ENCODE results near the gene MAN1B1. TPM values are rescaled to one million over a fixed set of nuclear protein-coding genes. Genes with fewer than 3 reads are reported as not detected.
A peak's percentile ranks its signal among the peaks of the same experiment; 100 is the strongest.

Gene MAN1B1
- total and polyA plus RNA-seq, 4 experiments from 2014 or later, result 35.4 to 71.0 (median 50.4) TPM

- Histone ChIP-seq H3K9me3 (ENCODE audit: control insufficient read depth in 1 of 2, low read length in 2 of 2) (no peaks in the 10 kb centered on the region), H3K4me3 (ENCODE audit: low read length in 2 of 2) (no peak overlapping the region), H3K36me3 (ENCODE audit: insufficient read depth, low read length) (no peaks in the 10 kb centered on the region), H3K27ac (ENCODE audit: low read depth, low read length) (no peak overlapping the region), H3K27me3 (ENCODE audit: insufficient read depth, low read length) (peaks cover 34% of the 10 kb centered on the region), H3K4me1 (ENCODE audit: insufficient read depth, low read length) (no peaks in the 10 kb centered on the region)
- H3K4me3 Mint-ChIP-seq, result no peak overlapping the region
- POLR2A ChIA-PET (ENCODE audit: partially characterized antibody), result no interaction called here
- no peaks in the 10 kb centered on the region for H3K36me3 Mint-ChIP-seq
- no peak for DNase-seq
- intact Hi-C loops (cut with micrococcal nuclease), result no loop called here
- peak overlapping the region in 1 of 7 donors; percentile 79 for H3K27ac Mint-ChIP-seq
- H3K9me3 Mint-ChIP-seq, result peaks cover 0 to 5% (median 0%) of the 10 kb centered on the region in 8 donors
- H3K27me3 Mint-ChIP-seq, result peaks cover 38 to 39% of the 10 kb centered on the region in 2 donors
- CTCF ChIA-PET (ENCODE audit: partially characterized antibody), result no interaction called here
- peaks cover 0 to 8% (median 4%) of the 10 kb centered on the region in 4 donors for H3K4me1 Mint-ChIP-seq
Observed at GRCh38 chr9:137141976-137142936, 55.5 kb downstream of the MAN1B1 start.

- Histone ChIP-seq H3K4me3 (ENCODE audit: low read length in 2 of 2) (no peak overlapping the region), H3K27ac (ENCODE audit: low read depth, low read length) (no peak overlapping the region), H3K9me3 (ENCODE audit: control insufficient read depth in 1 of 2, low read length in 2 of 2) (no peaks in the 10 kb centered on the region), H3K36me3 (ENCODE audit: insufficient read depth, low read length) (no peaks in the 10 kb centered on the region), H3K27me3 (ENCODE audit: insufficient read depth, low read length) (peaks cover 25% of the 10 kb centered on the region), H3K4me1 (ENCODE audit: insufficient read depth, low read length) (no peaks in the 10 kb centered on the region)
- peaks cover 0 to 9% (median 4%) of the 10 kb centered on the region in 4 donors for H3K4me1 Mint-ChIP-seq
- DNase-seq, result no peak
- peaks cover 30 to 31% of the 10 kb centered on the region in 2 donors for H3K27me3 Mint-ChIP-seq
- CTCF ChIA-PET (ENCODE audit: partially characterized antibody), result no interaction called here
- peaks cover 0 to 2% (median 0%) of the 10 kb centered on the region in 8 donors for H3K9me3 Mint-ChIP-seq
- intact Hi-C loops (cut with micrococcal nuclease), result no loop called here
- H3K36me3 Mint-ChIP-seq, result no peaks in the 10 kb centered on the region
- H3K4me3 Mint-ChIP-seq, result no peak overlapping the region
- no peak overlapping the region for H3K27ac Mint-ChIP-seq
- POLR2A ChIA-PET (ENCODE audit: partially characterized antibody), result interaction anchor here (0.7 kb wide), 1 partner anchor 12 kb away, joined by 3 read pairs; no protein-coding TSS in a partner anchor
Observed at GRCh38 chr9:137143459-137143858, 56.7 kb downstream of the MAN1B1 start.

- peaks cover 0 to 5% (median under 1%) of the 10 kb centered on the region in 4 donors for H3K4me1 Mint-ChIP-seq
- peak in 1 of 5 donors; percentile 18 for DNase-seq
- H3K4me3 Mint-ChIP-seq, result no peak overlapping the region
- intact Hi-C loops (cut with micrococcal nuclease), result no loop called here
- peaks cover 17 to 18% of the 10 kb centered on the region in 2 donors for H3K27me3 Mint-ChIP-seq
- Histone ChIP-seq H3K4me3 (ENCODE audit: low read length in 2 of 2) (no peak overlapping the region), H3K27me3 (ENCODE audit: insufficient read depth, low read length) (peaks cover 4% of the 10 kb centered on the region), H3K9me3 (ENCODE audit: control insufficient read depth in 1 of 2, low read length in 2 of 2) (no peaks in the 10 kb centered on the region), H3K27ac (ENCODE audit: low read depth, low read length) (no peak overlapping the region), H3K36me3 (ENCODE audit: insufficient read depth, low read length) (no peaks in the 10 kb centered on the region), H3K4me1 (ENCODE audit: insufficient read depth, low read length) (no peaks in the 10 kb centered on the region)
- POLR2A ChIA-PET (ENCODE audit: partially characterized antibody), result no interaction called here
- CTCF ChIA-PET (ENCODE audit: partially characterized antibody), result no interaction called here
- no peak overlapping the region for H3K27ac Mint-ChIP-seq
- H3K9me3 Mint-ChIP-seq, result peaks cover 0 to 2% (median 0%) of the 10 kb centered on the region in 8 donors
- H3K36me3 Mint-ChIP-seq, result no peaks in the 10 kb centered on the region
Observed at GRCh38 chr9:137145731-137146526, 59.1 kb downstream of the MAN1B1 start.

- Mint-ChIP-seq H3K4me1 (peaks cover 0 to 8% (median under 1%) of the 10 kb centered on the region in 4 donors), H3K27me3 (peaks cover 15 to 16% of the 10 kb centered on the region in 2 donors), H3K27ac (no peak overlapping the region), H3K4me3 (no peak overlapping the region), H3K9me3 (peaks cover 0 to 2% (median 0%) of the 10 kb centered on the region in 8 donors), H3K36me3 (no peaks in the 10 kb centered on the region)
- no peak overlapping the region for H3K27ac ChIP-seq (ENCODE audit: low read depth, low read length)
- DNase-seq, result no peak
- intact Hi-C loops (cut with micrococcal nuclease), result no loop called here
- no peaks in the 10 kb centered on the region for H3K27me3 ChIP-seq (ENCODE audit: insufficient read depth, low read length)
- H3K9me3 ChIP-seq (ENCODE audit: control insufficient read depth in 1 of 2, low read length in 2 of 2), result no peaks in the 10 kb centered on the region
- no peaks in the 10 kb centered on the region for H3K36me3 ChIP-seq (ENCODE audit: insufficient read depth, low read length)
- no peaks in the 10 kb centered on the region for H3K4me1 ChIP-seq (ENCODE audit: insufficient read depth, low read length)
- ChIA-PET CTCF (ENCODE audit: partially characterized antibody) (no interaction called here), POLR2A (ENCODE audit: partially characterized antibody) (no interaction called here)
- no peak overlapping the region for H3K4me3 ChIP-seq (ENCODE audit: low read length in 2 of 2)
Observed at GRCh38 chr9:137146527-137146918, 59.7 kb downstream of the MAN1B1 start.

GRCh38 chr9:137147091-137147792 lies 60.5 kb downstream of the MAN1B1 start:
- H3K4me1 Mint-ChIP-seq, result peaks cover 0 to 8% (median 0%) of the 10 kb centered on the region in 4 donors
- Histone ChIP-seq H3K4me1 (ENCODE audit: insufficient read depth, low read length) (no peaks in the 10 kb centered on the region), H3K4me3 (ENCODE audit: low read length in 2 of 2) (no peak overlapping the region), H3K36me3 (ENCODE audit: insufficient read depth, low read length) (no peaks in the 10 kb centered on the region), H3K27me3 (ENCODE audit: insufficient read depth, low read length) (no peaks in the 10 kb centered on the region), H3K27ac (ENCODE audit: low read depth, low read length) (no peak overlapping the region), H3K9me3 (ENCODE audit: control insufficient read depth in 1 of 2, low read length in 2 of 2) (no peaks in the 10 kb centered on the region)
- intact Hi-C loops (cut with micrococcal nuclease), result no loop called here
- H3K4me3 Mint-ChIP-seq, result no peak overlapping the region
- H3K27me3 Mint-ChIP-seq, result peaks cover 9 to 11% of the 10 kb centered on the region in 2 donors
- peaks cover 0 to under 1% (median 0%) of the 10 kb centered on the region in 8 donors for H3K9me3 Mint-ChIP-seq
- POLR2A ChIA-PET (ENCODE audit: partially characterized antibody), result no interaction called here
- no peaks in the 10 kb centered on the region for H3K36me3 Mint-ChIP-seq
- no peak overlapping the region for H3K27ac Mint-ChIP-seq
- CTCF ChIA-PET (ENCODE audit: partially characterized antibody), result no interaction called here
- peak in 1 of 5 donors; percentile 24 for DNase-seq

- H3K27ac Mint-ChIP-seq, result no peak overlapping the region
- H3K36me3 Mint-ChIP-seq, result no peaks in the 10 kb centered on the region
- intact Hi-C loops (cut with micrococcal nuclease), result no loop called here
- Histone ChIP-seq H3K27ac (ENCODE audit: low read depth, low read length) (no peak overlapping the region), H3K4me3 (ENCODE audit: low read length in 2 of 2) (no peak overlapping the region), H3K27me3 (ENCODE audit: insufficient read depth, low read length) (no peaks in the 10 kb centered on the region), H3K9me3 (ENCODE audit: control insufficient read depth in 1 of 2, low read length in 2 of 2) (no peaks in the 10 kb centered on the region), H3K4me1 (ENCODE audit: insufficient read depth, low read length) (no peaks in the 10 kb centered on the region), H3K36me3 (ENCODE audit: insufficient read depth, low read length) (no peaks in the 10 kb centered on the region)
- H3K4me3 Mint-ChIP-seq, result no peak overlapping the region
- peak in 1 of 5 donors; percentile 4 for DNase-seq
- ChIA-PET POLR2A (ENCODE audit: partially characterized antibody) (no interaction called here), CTCF (ENCODE audit: partially characterized antibody) (no interaction called here)
- peaks cover 0 to 8% (median 0%) of the 10 kb centered on the region in 4 donors for H3K4me1 Mint-ChIP-seq
- peaks cover 6 to 7% of the 10 kb centered on the region in 2 donors for H3K27me3 Mint-ChIP-seq
- no peaks in the 10 kb centered on the region for H3K9me3 Mint-ChIP-seq
Observed at GRCh38 chr9:137147793-137148160, 61.0 kb downstream of the MAN1B1 start.
